HepG2 (cell line): ENCODE data around the gene PYY.

Experiments
- TBP ChIP-seq: sonication (generic); formaldehyde crosslinking; IDR thresholded peaks from 2 replicates; pipeline ENCODE4 v1.5.0; 2020; ENCODE audit warnings: missing genetic modification reagents
- ZNF282 ChIP-seq: fragments of 450-650 bp; IDR thresholded peaks from 2 replicates; pipeline ENCODE4 v1.6.1; 2018; ENCODE audit not compliant: partially characterized antibody
- ZNF777 ChIP-seq: sonication (generic); formaldehyde crosslinking; IDR thresholded peaks from 2 replicates; pipeline ENCODE4 v1.4.0; 2020; ENCODE audit warnings: missing genetic modification reagents
- TF ChIP-seq, protein P1 (sequence below): sonication (generic); formaldehyde crosslinking; IDR thresholded peaks from 2 replicates; pipeline ENCODE4 v1.5.0; 2020; ENCODE audit warnings: mild to moderate bottlenecking, missing genetic modification reagents, moderate library complexity

DNA sequence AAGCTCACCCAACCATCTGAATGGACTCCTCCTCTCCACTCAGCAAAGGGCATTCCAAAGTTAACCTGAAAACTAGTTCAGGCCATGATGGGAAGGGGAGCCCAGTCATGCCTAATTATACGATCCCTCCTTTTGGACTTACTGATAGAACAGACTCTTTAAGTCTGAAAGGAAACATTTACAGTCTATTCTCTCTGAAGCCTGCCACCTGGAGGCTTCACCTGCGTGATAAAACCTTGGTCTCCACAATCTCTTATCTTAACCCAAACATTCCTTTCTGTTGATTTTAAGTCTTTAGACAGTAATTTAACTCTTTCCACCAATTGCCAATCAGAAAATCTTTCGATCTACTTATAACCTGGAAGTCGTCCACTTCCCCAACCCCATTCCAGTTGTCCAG lies 37.4 kb downstream of the PYY start:
- no peak for TF ChIP-seq ZNF777 (CRISPR knock-in tag)
- no peak for TF ChIP-seq ZNF282
- TF ChIP-seq, protein P1, sequence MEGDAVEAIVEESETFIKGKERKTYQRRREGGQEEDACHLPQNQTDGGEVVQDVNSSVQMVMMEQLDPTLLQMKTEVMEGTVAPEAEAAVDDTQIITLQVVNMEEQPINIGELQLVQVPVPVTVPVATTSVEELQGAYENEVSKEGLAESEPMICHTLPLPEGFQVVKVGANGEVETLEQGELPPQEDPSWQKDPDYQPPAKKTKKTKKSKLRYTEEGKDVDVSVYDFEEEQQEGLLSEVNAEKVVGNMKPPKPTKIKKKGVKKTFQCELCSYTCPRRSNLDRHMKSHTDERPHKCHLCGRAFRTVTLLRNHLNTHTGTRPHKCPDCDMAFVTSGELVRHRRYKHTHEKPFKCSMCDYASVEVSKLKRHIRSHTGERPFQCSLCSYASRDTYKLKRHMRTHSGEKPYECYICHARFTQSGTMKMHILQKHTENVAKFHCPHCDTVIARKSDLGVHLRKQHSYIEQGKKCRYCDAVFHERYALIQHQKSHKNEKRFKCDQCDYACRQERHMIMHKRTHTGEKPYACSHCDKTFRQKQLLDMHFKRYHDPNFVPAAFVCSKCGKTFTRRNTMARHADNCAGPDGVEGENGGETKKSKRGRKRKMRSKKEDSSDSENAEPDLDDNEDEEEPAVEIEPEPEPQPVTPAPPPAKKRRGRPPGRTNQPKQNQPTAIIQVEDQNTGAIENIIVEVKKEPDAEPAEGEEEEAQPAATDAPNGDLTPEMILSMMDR (CRISPR knock-in tag) = no peak
- no peak for TF ChIP-seq TBP (CRISPR knock-in tag)
